ENCODE measurements around the gene KRT33A.

DNA sequence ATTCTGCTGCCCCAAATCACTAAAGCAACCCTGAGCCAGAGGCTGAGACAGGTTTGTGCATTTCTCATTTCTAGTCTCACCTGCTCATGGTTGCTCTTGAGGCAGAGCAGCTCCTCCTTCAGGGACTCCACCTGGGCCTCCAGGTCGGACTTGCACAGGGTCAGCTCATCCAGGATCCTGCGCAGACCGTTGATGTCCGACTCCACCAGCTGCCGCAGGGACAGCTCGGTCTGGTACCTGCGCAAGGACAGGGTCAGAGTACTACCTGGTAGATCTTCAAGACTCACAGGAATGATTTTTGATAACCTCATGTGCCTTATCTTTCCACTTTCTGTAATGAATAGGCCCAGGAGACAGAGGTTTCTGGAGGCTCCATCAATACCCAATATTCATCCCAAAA lies 45.7 kb upstream of the KRT33A start:
- TF ChIP-seq CTCF (conservative IDR thresholded peaks at IDR 0.05), result no peak
- TF ChIP-seq EZH2 (IDR thresholded peaks at IDR 0.05; ENCODE audit: low read depth), result no peak

All from PC-9 (cell line).